Naive B cell (primary cell): ENCODE measurements around the gene RAB11A. TPM values are rescaled to one million over a fixed set of nuclear protein-coding genes. Genes with fewer than 3 reads are reported as not detected.
A peak's percentile ranks its signal among the peaks of the same experiment; 100 is the strongest.

ENCODE experiments used
- ATAC-seq, 2 donors: fragments of 150-1000 bp; cut with Tn5 transposase; 2 replicates each; pipeline ENCODE4 v1.10.0; 2021; ENCODE audit warnings: low read depth in 2 of 2, mild to moderate bottlenecking in 2 of 2, moderate library complexity in 2 of 2
- DNase-seq: peaks from one replicate; pipeline ENCODE4 v3.0.0; 2022
- H3K27ac Mint-ChIP-seq, 6 donors: one replicate each; pipeline ENCODE4 v1.8.0; 2020 to 2022; ENCODE audit warnings: mild to moderate bottlenecking in 6 of 6, mixed read lengths in 6 of 6, moderate library complexity in 5 of 6, inconsistent platforms in 2 of 6
- H3K27me3 Mint-ChIP-seq, 3 donors: one replicate each; pipeline ENCODE4 v1.8.0; 2021 to 2022; ENCODE audit warnings: mixed read lengths in 3 of 3, mild to moderate bottlenecking in 1 of 3
- H3K36me3 Mint-ChIP-seq, 2 donors: one replicate each; pipeline ENCODE4 v1.8.0; 2020 to 2022; ENCODE audit warnings: mixed read lengths in 2 of 2, inconsistent platforms in 1 of 2, mild to moderate bottlenecking in 1 of 2
- H3K4me1 Mint-ChIP-seq, 3 donors: one replicate each; pipeline ENCODE4 v1.8.0; 2020 to 2022; ENCODE audit warnings: mixed read lengths in 3 of 3, inconsistent platforms in 1 of 3, mild to moderate bottlenecking in 1 of 3, moderate library complexity in 1 of 3
- H3K4me3 Mint-ChIP-seq, 8 donors: one replicate each; pipeline ENCODE4 v1.8.0; 2020 to 2022; ENCODE audit warnings: mild to moderate bottlenecking in 8 of 8, mixed read lengths in 8 of 8, moderate library complexity in 8 of 8, inconsistent platforms in 2 of 8
- H3K9me3 Mint-ChIP-seq, 7 donors: one replicate each; pipeline ENCODE4 v1.8.0; 2020 to 2022; ENCODE audit warnings: mixed read lengths in 7 of 7, mild to moderate bottlenecking in 5 of 7, inconsistent platforms in 2 of 7, moderate library complexity in 1 of 7
- polyA plus RNA-seq, 6 donors: library from polyadenylated mRNA; unstranded; fragments of 300-500 nt; fragmentation: Illumina TruSeq; gene quantifications; one replicate each; pipeline ENCODE4 v1.2.3, GENCODE V29; 2021; ENCODE audit warnings: low read depth in 6 of 6

RAB11A gene
- polyA plus RNA-seq, 6 donors from 2014 or later = 204 to 294 (median 234) TPM

DNA sequence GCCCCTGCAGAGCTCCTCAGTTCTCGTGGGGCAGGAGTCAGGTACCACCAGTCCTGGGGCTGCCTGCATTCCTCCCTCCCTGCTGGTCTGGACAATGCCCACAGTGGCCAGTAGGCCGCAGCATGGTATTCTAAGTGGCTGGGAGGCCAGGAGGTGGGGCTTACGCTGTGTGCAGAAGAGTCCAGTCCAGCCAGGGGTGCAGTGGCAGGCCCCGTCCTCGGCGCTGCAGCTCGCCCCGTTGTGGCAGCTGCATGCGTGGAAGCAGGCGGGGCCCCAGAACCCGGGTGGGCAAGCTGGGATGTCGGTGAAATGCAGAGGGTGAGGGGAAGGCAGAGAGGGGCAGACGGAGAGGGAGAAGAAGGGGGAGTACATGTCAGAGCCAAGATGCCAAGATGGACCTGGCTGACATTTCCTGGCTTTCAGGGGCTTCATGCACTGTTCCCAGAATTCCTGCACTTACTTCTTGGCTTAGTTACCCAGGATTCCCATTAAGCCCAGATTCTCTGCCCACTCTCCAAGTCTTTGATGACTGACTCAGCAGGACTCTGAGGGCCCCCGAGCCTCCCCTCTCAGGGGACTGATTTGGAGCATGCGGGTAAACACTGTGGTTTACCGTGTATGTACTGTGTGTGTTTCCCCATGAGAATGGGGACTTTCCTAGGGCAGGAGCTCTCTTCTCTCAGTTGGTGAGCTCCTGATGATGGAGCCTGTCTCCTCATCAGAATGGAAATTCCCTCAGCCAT is 47.5 kb downstream of the RAB11A start:
- ATAC-seq (peak; percentile 90 to 91), DNase-seq (peak; percentile 63)
- H3K27ac Mint-ChIP-seq = peak overlapping the region; percentile 72 to 96 (median 90)
- H3K4me3 Mint-ChIP-seq = peak overlapping the region in 7 of 8 donors; percentile 57 to 80 (median 67)
- no peaks in the 10 kb centered on the region for H3K9me3 Mint-ChIP-seq
- H3K4me1 Mint-ChIP-seq = peaks cover 61 to 74% (median 72%) of the 10 kb centered on the region in 3 donors
- H3K36me3 Mint-ChIP-seq = no peaks in the 10 kb centered on the region
- H3K27me3 Mint-ChIP-seq = no peaks in the 10 kb centered on the region

DNA sequence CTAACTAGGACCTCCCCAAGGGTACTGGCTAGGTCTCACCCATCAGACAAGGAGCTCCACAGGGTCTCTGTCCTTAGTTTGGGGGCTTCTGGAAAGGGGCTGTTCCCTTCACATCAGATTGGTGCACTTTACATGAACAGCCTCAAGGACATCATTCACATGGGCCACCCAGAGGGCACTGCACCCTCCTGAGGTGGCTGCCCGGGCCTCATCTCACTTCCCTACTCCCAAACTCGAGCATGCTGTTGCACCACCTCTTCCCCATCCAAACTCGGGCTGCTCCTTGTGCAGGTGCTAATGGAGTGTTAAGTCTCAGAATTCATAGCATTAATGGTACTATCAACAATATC is 48.1 kb downstream of the RAB11A start:
- H3K9me3 Mint-ChIP-seq = no peaks in the 10 kb centered on the region
- H3K36me3 Mint-ChIP-seq = no peaks in the 10 kb centered on the region
- H3K27me3 Mint-ChIP-seq = no peaks in the 10 kb centered on the region
- no peak for ATAC-seq
- H3K27ac Mint-ChIP-seq = peak overlapping the region; percentile 72 to 96 (median 90)
- peak overlapping the region in 6 of 8 donors; percentile 57 to 80 (median 68) for H3K4me3 Mint-ChIP-seq
- DNase-seq = no peak
- peaks cover 66 to 79% (median 75%) of the 10 kb centered on the region in 3 donors for H3K4me1 Mint-ChIP-seq

- H3K36me3 Mint-ChIP-seq = no peaks in the 10 kb centered on the region
- H3K27ac Mint-ChIP-seq = peak overlapping the region; percentile 64 to 96 (median 82)
- peaks cover 67 to 82% (median 76%) of the 10 kb centered on the region in 3 donors for H3K4me1 Mint-ChIP-seq
- no peaks in the 10 kb centered on the region for H3K27me3 Mint-ChIP-seq
- DNase-seq (no peak), ATAC-seq (no peak)
- peak overlapping the region in 1 of 8 donors; percentile 69 for H3K4me3 Mint-ChIP-seq
- H3K9me3 Mint-ChIP-seq = no peaks in the 10 kb centered on the region
These were observed 48.6 kb downstream of the RAB11A start for GRCh38 chr15:65917936-65918335.

GRCh38 chr15:65918357-65918920 is 49.1 kb downstream of the RAB11A start:
- no peak for ATAC-seq
- DNase-seq = no peak
- H3K9me3 Mint-ChIP-seq = no peaks in the 10 kb centered on the region
- H3K27ac Mint-ChIP-seq = peak overlapping the region; percentile 31 to 96 (median 78)
- H3K4me1 Mint-ChIP-seq = peaks cover 67 to 83% (median 76%) of the 10 kb centered on the region in 3 donors
- H3K4me3 Mint-ChIP-seq = peak overlapping the region in 2 of 8 donors; percentile 9 to 16
- H3K36me3 Mint-ChIP-seq = no peaks in the 10 kb centered on the region
- no peaks in the 10 kb centered on the region for H3K27me3 Mint-ChIP-seq

GRCh38 chr15:65918945-65919344 is 49.7 kb downstream of the RAB11A start:
- ATAC-seq = no peak
- peak overlapping the region in 1 of 8 donors; percentile 16 for H3K4me3 Mint-ChIP-seq
- H3K36me3 Mint-ChIP-seq = no peaks in the 10 kb centered on the region
- H3K27ac Mint-ChIP-seq = peak overlapping the region in 4 of 6 donors; percentile 84 to 96 (median 93)
- no peaks in the 10 kb centered on the region for H3K27me3 Mint-ChIP-seq
- no peaks in the 10 kb centered on the region for H3K9me3 Mint-ChIP-seq
- peaks cover 70 to 83% (median 80%) of the 10 kb centered on the region in 3 donors for H3K4me1 Mint-ChIP-seq
- no peak for DNase-seq

- Mint-ChIP-seq H3K27ac (peak overlapping the region in 3 of 6 donors; percentile 67 to 95 (median 91)), H3K36me3 (no peaks in the 10 kb centered on the region), H3K9me3 (no peaks in the 10 kb centered on the region), H3K4me3 (no peak overlapping the region), H3K27me3 (no peaks in the 10 kb centered on the region), H3K4me1 (peaks cover 71 to 82% (median 78%) of the 10 kb centered on the region in 3 donors)
- DNase-seq = no peak
- ATAC-seq = no peak
These were observed 50.1 kb downstream of the RAB11A start for GRCh38 chr15:65919353-65919752.

GRCh38 chr15:65920121-65920520 is 50.8 kb downstream of the RAB11A start:
- H3K4me3 Mint-ChIP-seq = peak overlapping the region in 4 of 8 donors; percentile 12 to 61 (median 23)
- DNase-seq (no peak), ATAC-seq (no peak)
- H3K4me1 Mint-ChIP-seq = peaks cover 64 to 75% (median 70%) of the 10 kb centered on the region in 3 donors
- H3K27me3 Mint-ChIP-seq = no peaks in the 10 kb centered on the region
- H3K9me3 Mint-ChIP-seq = no peaks in the 10 kb centered on the region
- no peaks in the 10 kb centered on the region for H3K36me3 Mint-ChIP-seq
- peak overlapping the region in 5 of 6 donors; percentile 8 to 92 (median 77) for H3K27ac Mint-ChIP-seq

GRCh38 chr15:65920825-65921309 is 51.6 kb downstream of the RAB11A start:
- H3K36me3 Mint-ChIP-seq = no peaks in the 10 kb centered on the region
- no peaks in the 10 kb centered on the region for H3K27me3 Mint-ChIP-seq
- DNase-seq (no peak), ATAC-seq (no peak)
- peaks cover 60 to 67% (median 63%) of the 10 kb centered on the region in 3 donors for H3K4me1 Mint-ChIP-seq
- H3K27ac Mint-ChIP-seq = peak overlapping the region; percentile 66 to 92 (median 82)
- H3K4me3 Mint-ChIP-seq = peak overlapping the region; percentile 9 to 79 (median 72)
- H3K9me3 Mint-ChIP-seq = no peaks in the 10 kb centered on the region

- H3K27me3 Mint-ChIP-seq = no peaks in the 10 kb centered on the region
- peaks cover 51 to 58% (median 54%) of the 10 kb centered on the region in 3 donors for H3K4me1 Mint-ChIP-seq
- DNase-seq (no peak), ATAC-seq (peak in 1 of 2 donors; percentile 16)
- no peaks in the 10 kb centered on the region for H3K9me3 Mint-ChIP-seq
- H3K36me3 Mint-ChIP-seq = no peaks in the 10 kb centered on the region
- H3K27ac Mint-ChIP-seq = peak overlapping the region; percentile 20 to 92 (median 62)
- H3K4me3 Mint-ChIP-seq = peak overlapping the region; percentile 9 to 79 (median 72)
These were observed 52.5 kb downstream of the RAB11A start for GRCh38 chr15:65921780-65922179.

GRCh38 chr15:65922621-65923020 is 53.3 kb downstream of the RAB11A start:
- H3K27ac Mint-ChIP-seq = peak overlapping the region in 2 of 6 donors; percentile 34 to 74

DNA sequence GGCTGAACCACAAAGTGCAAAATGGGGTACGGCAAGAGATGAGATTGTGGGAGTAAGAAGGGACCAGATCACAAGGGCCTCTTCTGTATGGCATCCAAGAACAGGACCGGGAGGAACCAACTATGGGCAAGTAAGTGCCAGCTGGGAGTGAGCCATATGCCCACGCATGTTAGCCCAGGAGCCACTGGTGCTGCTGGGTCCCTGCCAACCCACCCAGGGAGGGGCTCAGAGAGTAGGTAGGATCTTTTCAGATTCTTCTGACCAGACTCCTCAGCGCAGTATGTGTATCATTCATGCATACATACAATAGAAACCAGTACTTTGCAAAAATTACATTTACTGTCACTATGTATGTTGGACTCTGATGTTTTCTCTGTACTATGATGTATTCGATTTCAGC is 54.0 kb downstream of the RAB11A start:
- no peaks in the 10 kb centered on the region for H3K36me3 Mint-ChIP-seq

More at GRCh38 chr15:65922621-65923020, 53.3 kb downstream of the RAB11A start:
- no peaks in the 10 kb centered on the region for H3K27me3 Mint-ChIP-seq
- H3K9me3 Mint-ChIP-seq = no peaks in the 10 kb centered on the region
- H3K36me3 Mint-ChIP-seq = no peaks in the 10 kb centered on the region
- H3K4me1 Mint-ChIP-seq = peaks cover 45 to 50% (median 47%) of the 10 kb centered on the region in 3 donors
- no peak for ATAC-seq
- DNase-seq = no peak
- no peak overlapping the region for H3K4me3 Mint-ChIP-seq

DNA sequence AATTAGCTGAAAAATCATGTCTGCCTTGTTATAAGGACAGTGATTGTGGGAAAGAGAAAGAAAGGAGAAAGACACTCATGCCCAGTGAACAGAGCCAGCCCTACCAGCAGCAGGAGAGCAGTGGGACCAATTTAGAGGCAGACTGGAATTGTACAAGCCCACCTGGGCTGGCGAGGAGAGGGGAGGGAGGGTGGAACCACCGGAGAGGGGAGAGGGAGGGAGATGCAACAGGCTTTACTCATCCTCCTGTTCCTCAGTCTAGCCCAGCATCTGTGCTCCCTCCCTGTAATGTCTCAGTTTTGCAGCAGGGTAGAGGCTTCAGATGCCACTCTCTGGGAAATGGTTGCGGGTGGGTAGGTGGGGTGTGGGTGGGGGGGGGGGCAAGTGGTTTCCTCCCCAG is 54.7 kb downstream of the RAB11A start:
- peaks cover 31 to 36% (median 34%) of the 10 kb centered on the region in 3 donors for H3K4me1 Mint-ChIP-seq
- no peaks in the 10 kb centered on the region for H3K36me3 Mint-ChIP-seq
- H3K9me3 Mint-ChIP-seq = no peaks in the 10 kb centered on the region
- DNase-seq = no peak
- peak overlapping the region in 1 of 8 donors; percentile 31 for H3K4me3 Mint-ChIP-seq
- no peaks in the 10 kb centered on the region for H3K27me3 Mint-ChIP-seq
- H3K27ac Mint-ChIP-seq = peak overlapping the region in 1 of 6 donors; percentile 33
- no peak for ATAC-seq

More for the DNA sequence above, 54.0 kb downstream of the RAB11A start:
- Mint-ChIP-seq H3K9me3 (no peaks in the 10 kb centered on the region), H3K4me3 (peak overlapping the region in 1 of 8 donors; percentile 40), H3K27ac (peak overlapping the region in 3 of 6 donors; percentile 19 to 74 (median 33)), H3K4me1 (peaks cover 39 to 43% (median 41%) of the 10 kb centered on the region in 3 donors), H3K27me3 (no peaks in the 10 kb centered on the region)
- ATAC-seq (no peak), DNase-seq (no peak)

GRCh38 chr15:65925338-65925737 is 56.0 kb downstream of the RAB11A start:
- ATAC-seq = no peak
- H3K36me3 Mint-ChIP-seq = no peaks in the 10 kb centered on the region
- H3K27me3 Mint-ChIP-seq = no peaks in the 10 kb centered on the region
- no peak for DNase-seq
- no peak overlapping the region for H3K27ac Mint-ChIP-seq
- H3K9me3 Mint-ChIP-seq = no peaks in the 10 kb centered on the region
- peaks cover 24 to 30% (median 25%) of the 10 kb centered on the region in 3 donors for H3K4me1 Mint-ChIP-seq
- H3K4me3 Mint-ChIP-seq = no peak overlapping the region
